Peyer's patch (tissue), 4 donors: Measurements from ENCODE around the gene DCK. TPM values are rescaled to one million over a fixed set of nuclear protein-coding genes. Genes with fewer than 3 reads are reported as not detected.

Experiments used
- DNase-seq, 3 donors: peaks; one replicate each; pipeline ENCODE4 v3.0.0-alpha.2; 2017 to 2019
- H3K27ac ChIP-seq, 4 donors: fragments of 200-600 bp; sonication (generic); one replicate each; pipeline ENCODE4 v1.5.1; 2016 to 2019
- H3K27me3 ChIP-seq, 2 donors: fragments of 200-600 bp; sonication (generic); one replicate each; pipeline ENCODE4 v1.5.1; 2019
- H3K36me3 ChIP-seq, 3 donors: fragments of 200-600 bp; sonication (generic); one replicate each; pipeline ENCODE4 v1.5.1; 2016 to 2019
- H3K4me1 ChIP-seq, 4 donors: fragments of 200-600 bp; sonication (generic); one replicate each; pipeline ENCODE4 v1.5.1; 2016 to 2019
- H3K4me3 ChIP-seq, 4 donors: fragments of 200-600 bp; sonication (generic); 1 replicate in 3 of 4; 2 replicates in 1 of 4; pipeline ENCODE4 v1.5.1; 2016 to 2019; ENCODE audit warnings: mild to moderate bottlenecking in 1 of 4
- H3K9me3 ChIP-seq, 4 donors: fragments of 200-600 bp; sonication (generic); one replicate each; pipeline ENCODE4 v1.5.1; 2016 to 2019; ENCODE audit warnings: mild to moderate bottlenecking in 1 of 4
- CTCF ChIP-seq, 6 experiments: fragments of 450-650 bp in 4 of 6; fragments of 200-600 bp in 2 of 6; sonication (generic) in 1 of 6; IDR thresholded peaks; one replicate each; pipeline ENCODE4 v1.5.1; 2017 to 2019; ENCODE audit warnings: antibody characterized with exemption in 6 of 6, mild to moderate bottlenecking in 3 of 6, moderate library complexity in 1 of 6
- POLR2A ChIP-seq, 2 donors: fragments of 450-650 bp; IDR thresholded peaks; one replicate each; pipeline ENCODE4 v1.5.1; 2017; ENCODE audit warnings: antibody characterized with exemption in 2 of 2, mild to moderate bottlenecking in 2 of 2, moderate library complexity in 2 of 2
- total RNA-seq, 4 donors: library from RNA; depleted of rRNA; stranded (reverse); fragments of >200 nt; gene quantifications; one replicate each; pipeline ENCODE4 v1.1.0, GENCODE V29; 2016

Gene DCK
- total RNA-seq, 4 donors from 2014 or later, result 7.2 to 28.9 (median 9.5) TPM

DNA sequence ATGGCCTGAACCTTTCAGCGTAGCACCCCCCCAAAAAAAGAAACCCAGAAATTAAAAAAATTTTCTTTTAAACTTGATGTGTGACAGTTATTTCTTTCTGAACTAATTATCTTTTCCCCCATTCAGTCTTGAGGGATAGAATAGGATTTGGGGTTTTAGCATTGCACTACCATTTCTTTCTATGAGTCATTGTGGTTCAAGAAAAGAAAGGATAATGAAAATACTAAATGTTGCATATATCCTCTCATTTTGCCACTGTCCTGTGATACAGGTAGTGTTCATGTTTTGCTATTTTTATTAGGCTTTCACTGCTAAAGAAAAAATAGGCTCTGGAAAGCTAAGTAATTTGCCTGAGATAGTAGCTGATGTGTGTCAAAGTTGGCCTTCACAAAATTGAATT, 39.4 kb upstream of the DCK start:
- Histone ChIP-seq H3K4me1 (no peaks in the 10 kb centered on the region), H3K4me3 (no peak overlapping the region), H3K36me3 (no peaks in the 10 kb centered on the region), H3K27me3 (no peaks in the 10 kb centered on the region), H3K27ac (no peak overlapping the region), H3K9me3 (no peaks in the 10 kb centered on the region)
- TF ChIP-seq POLR2A (IDR thresholded peaks at IDR 0.05) (no peak), CTCF (IDR thresholded peaks at IDR 0.05) (no peak)
- no peak for DNase-seq

DNA sequence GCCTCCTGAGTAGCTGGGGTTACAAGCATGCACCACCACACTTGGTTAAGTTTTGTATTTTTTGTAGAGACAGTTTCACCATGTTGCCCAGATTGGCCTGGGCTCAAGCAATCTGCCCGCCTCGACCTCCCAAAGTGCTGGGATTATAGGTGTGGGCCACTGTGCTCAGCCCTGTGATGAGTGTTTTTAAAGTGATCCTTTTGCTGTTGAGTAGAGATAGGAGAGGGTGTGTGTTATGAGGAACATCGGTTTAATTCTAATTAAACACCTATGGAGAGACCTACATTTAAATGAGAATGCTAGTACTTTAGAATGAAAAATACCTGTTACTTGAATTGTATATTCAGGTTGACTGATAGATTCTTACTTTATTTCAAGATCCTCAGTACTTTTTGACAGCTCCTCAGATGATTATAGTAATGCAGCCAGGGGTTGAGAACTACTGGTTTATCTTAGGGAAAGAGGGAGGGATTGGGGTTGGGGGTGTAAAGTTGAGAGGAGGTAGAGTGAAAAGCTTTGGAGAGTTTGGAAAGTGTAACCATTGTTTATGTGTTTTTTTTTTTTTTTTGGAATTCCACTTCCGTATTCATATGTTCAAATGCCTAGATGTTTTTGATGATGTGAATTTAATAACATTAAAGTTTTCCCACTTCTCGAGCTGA, 36.8 kb upstream of the DCK start:
- Histone ChIP-seq H3K9me3 (no peaks in the 10 kb centered on the region), H3K27ac (no peak overlapping the region), H3K4me1 (no peaks in the 10 kb centered on the region), H3K27me3 (no peaks in the 10 kb centered on the region), H3K36me3 (peaks cover 0 to 26% (median 0%) of the 10 kb centered on the region in 3 donors), H3K4me3 (no peak overlapping the region)
- DNase-seq, result no peak
- TF ChIP-seq CTCF (IDR thresholded peaks at IDR 0.05) (no peak), POLR2A (IDR thresholded peaks at IDR 0.05) (no peak)

DNA sequence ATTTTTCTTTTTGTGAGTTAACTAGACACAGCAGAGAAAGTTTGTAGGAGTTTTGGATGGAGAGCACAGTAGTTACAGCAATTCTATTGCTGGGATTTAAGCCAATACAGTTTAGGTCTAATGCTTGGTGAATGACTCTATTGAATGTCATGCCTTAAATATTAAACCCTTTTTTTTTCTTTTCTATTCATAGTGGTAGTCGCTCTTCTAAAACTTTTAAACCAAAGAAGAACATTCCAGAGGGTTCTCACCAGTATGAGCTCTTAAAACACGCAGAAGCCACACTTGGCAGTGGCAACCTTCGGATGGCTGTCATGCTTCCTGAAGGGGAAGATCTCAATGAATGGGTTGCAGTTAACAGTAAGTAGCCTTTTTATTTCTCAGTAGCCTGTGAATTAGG, 34.8 kb upstream of the DCK start:
- no peak overlapping the region for H3K27ac ChIP-seq
- peaks cover 0 to 27% (median 0%) of the 10 kb centered on the region in 3 donors for H3K36me3 ChIP-seq
- H3K9me3 ChIP-seq, result no peaks in the 10 kb centered on the region
- no peaks in the 10 kb centered on the region for H3K4me1 ChIP-seq
- TF ChIP-seq POLR2A (IDR thresholded peaks at IDR 0.05) (no peak), CTCF (IDR thresholded peaks at IDR 0.05) (no peak)
- no peak overlapping the region for H3K4me3 ChIP-seq
- no peak for DNase-seq
- no peaks in the 10 kb centered on the region for H3K27me3 ChIP-seq

GRCh38 chr4:70969076-70969475, 24.4 kb upstream of the DCK start:
- no peaks in the 10 kb centered on the region for H3K4me1 ChIP-seq
- no peak overlapping the region for H3K27ac ChIP-seq
- no peaks in the 10 kb centered on the region for H3K27me3 ChIP-seq
- TF ChIP-seq POLR2A (IDR thresholded peaks at IDR 0.05) (no peak), CTCF (IDR thresholded peaks at IDR 0.05) (no peak)
- H3K4me3 ChIP-seq, result no peak overlapping the region
- peaks cover 0 to 3% (median 0%) of the 10 kb centered on the region in 3 donors for H3K36me3 ChIP-seq
- DNase-seq, result no peak
- no peaks in the 10 kb centered on the region for H3K9me3 ChIP-seq

GRCh38 chr4:70976252-70976651, 17.2 kb upstream of the DCK start:
- no peaks in the 10 kb centered on the region for H3K27me3 ChIP-seq
- DNase-seq, result no peak
- no peak overlapping the region for H3K4me3 ChIP-seq
- H3K36me3 ChIP-seq, result no peaks in the 10 kb centered on the region
- H3K9me3 ChIP-seq, result no peaks in the 10 kb centered on the region
- TF ChIP-seq POLR2A (IDR thresholded peaks at IDR 0.05), result no peak
- no peak for TF ChIP-seq CTCF (IDR thresholded peaks at IDR 0.05)
- H3K27ac ChIP-seq, result no peak overlapping the region
- H3K4me1 ChIP-seq, result no peaks in the 10 kb centered on the region
